ENCODE data around the gene GMIP. TPM values are rescaled to one million over a fixed set of nuclear protein-coding genes. Genes with fewer than 3 reads are reported as not detected.

The GMIP gene
- total RNA-seq, 1 donor = 6.5 TPM

GRCh38 chr19:19597809-19598306 lies 45.6 kb downstream of the GMIP start:
- H3K27ac ChIP-seq (ENCODE audit: low read depth, low read length) = no peak overlapping the region
- peak; percentile 17 for DNase-seq (ENCODE audit: insufficient read length, low spot score, missing footprints)
- no peak overlapping the region for H3K4me2 ChIP-seq (ENCODE audit: insufficient read depth, low read length)
- no peak overlapping the region for H2AFZ ChIP-seq (ENCODE audit: low read length)
- no peaks in the 10 kb centered on the region for H3K27me3 ChIP-seq (ENCODE audit: insufficient read depth, low read length)
- peaks cover 10% of the 10 kb centered on the region for H3K4me1 ChIP-seq (ENCODE audit: insufficient read depth, low read length)
- H3K79me2 ChIP-seq (ENCODE audit: insufficient read depth, low read length) = no peaks in the 10 kb centered on the region
- H3K4me3 ChIP-seq (ENCODE audit: insufficient read depth, low read length) = no peak overlapping the region
- no peak for TF ChIP-seq CTCF (IDR thresholded peaks at IDR 0.05; ENCODE audit: extremely low read depth, low read depth, low read length)
- no peaks in the 10 kb centered on the region for H4K20me1 ChIP-seq (ENCODE audit: insufficient read depth, low read length)
- no peaks in the 10 kb centered on the region for H3K9me3 ChIP-seq (ENCODE audit: low read depth, low read length)
- H3K36me3 ChIP-seq (ENCODE audit: insufficient read depth, low read length) = no peaks in the 10 kb centered on the region

GRCh38 chr19:19595171-19595701 lies 48.2 kb downstream of the GMIP start:
- Histone ChIP-seq H3K4me1 (ENCODE audit: insufficient read depth, low read length) (peaks cover 23% of the 10 kb centered on the region), H3K4me3 (ENCODE audit: insufficient read depth, low read length) (no peak overlapping the region), H2AFZ (ENCODE audit: low read length) (peak overlapping the region; percentile 32), H3K79me2 (ENCODE audit: insufficient read depth, low read length) (no peaks in the 10 kb centered on the region), H3K4me2 (ENCODE audit: insufficient read depth, low read length) (peak overlapping the region; percentile 46), H3K9me3 (ENCODE audit: low read depth, low read length) (no peaks in the 10 kb centered on the region), H3K36me3 (ENCODE audit: insufficient read depth, low read length) (no peaks in the 10 kb centered on the region), H3K27me3 (ENCODE audit: insufficient read depth, low read length) (no peaks in the 10 kb centered on the region), H3K27ac (ENCODE audit: low read depth, low read length) (peak overlapping the region; percentile 31), H4K20me1 (ENCODE audit: insufficient read depth, low read length) (no peaks in the 10 kb centered on the region)
- no peak for TF ChIP-seq CTCF (IDR thresholded peaks at IDR 0.05; ENCODE audit: extremely low read depth, low read depth, low read length)
- peak; percentile 87 for DNase-seq (ENCODE audit: insufficient read length, low spot score, missing footprints)

GRCh38 chr19:19594381-19594780 lies 49.1 kb downstream of the GMIP start:
- DNase-seq (ENCODE audit: insufficient read length, low spot score, missing footprints) = no peak
- Histone ChIP-seq H3K36me3 (ENCODE audit: insufficient read depth, low read length) (no peaks in the 10 kb centered on the region), H3K4me1 (ENCODE audit: insufficient read depth, low read length) (peaks cover 23% of the 10 kb centered on the region), H2AFZ (ENCODE audit: low read length) (no peak overlapping the region), H4K20me1 (ENCODE audit: insufficient read depth, low read length) (no peaks in the 10 kb centered on the region), H3K27me3 (ENCODE audit: insufficient read depth, low read length) (no peaks in the 10 kb centered on the region), H3K4me3 (ENCODE audit: insufficient read depth, low read length) (no peak overlapping the region), H3K79me2 (ENCODE audit: insufficient read depth, low read length) (no peaks in the 10 kb centered on the region), H3K9me3 (ENCODE audit: low read depth, low read length) (no peaks in the 10 kb centered on the region), H3K27ac (ENCODE audit: low read depth, low read length) (no peak overlapping the region), H3K4me2 (ENCODE audit: insufficient read depth, low read length) (no peak overlapping the region)
- no peak for TF ChIP-seq CTCF (IDR thresholded peaks at IDR 0.05; ENCODE audit: extremely low read depth, low read depth, low read length)

- Histone ChIP-seq H3K9me3 (ENCODE audit: low read depth, low read length) (no peaks in the 10 kb centered on the region), H3K79me2 (ENCODE audit: insufficient read depth, low read length) (no peaks in the 10 kb centered on the region), H2AFZ (ENCODE audit: low read length) (no peak overlapping the region), H3K27ac (ENCODE audit: low read depth, low read length) (no peak overlapping the region), H3K4me2 (ENCODE audit: insufficient read depth, low read length) (no peak overlapping the region), H3K4me1 (ENCODE audit: insufficient read depth, low read length) (peaks cover 23% of the 10 kb centered on the region), H3K4me3 (ENCODE audit: insufficient read depth, low read length) (no peak overlapping the region), H4K20me1 (ENCODE audit: insufficient read depth, low read length) (no peaks in the 10 kb centered on the region), H3K36me3 (ENCODE audit: insufficient read depth, low read length) (no peaks in the 10 kb centered on the region), H3K27me3 (ENCODE audit: insufficient read depth, low read length) (no peaks in the 10 kb centered on the region)
- TF ChIP-seq CTCF (IDR thresholded peaks at IDR 0.05; ENCODE audit: extremely low read depth, low read depth, low read length) = no peak
- no peak for DNase-seq (ENCODE audit: insufficient read length, low spot score, missing footprints)
These were observed 50.8 kb downstream of the GMIP start for GRCh38 chr19:19592690-19593089.
